ENCODE measurements around the gene RHEX. TPM values are rescaled to one million over a fixed set of nuclear protein-coding genes. Genes with fewer than 3 reads are reported as not detected.

The RHEX gene
- total RNA-seq, 1 donor from 2014 or later = not detected

GRCh38 chr1:206100226-206100815, 47.3 kb downstream of the RHEX start:
- H3K27me3 ChIP-seq = no peaks in the 10 kb centered on the region
- peaks cover 7% of the 10 kb centered on the region for H3K27me3 Mint-ChIP-seq (ENCODE audit: insufficient read depth, low read depth)
- H3K36me3 ChIP-seq = no peaks in the 10 kb centered on the region
- no peak overlapping the region for H3K4me2 ChIP-seq
- H3K9ac ChIP-seq = no peak overlapping the region
- no peak for TF ChIP-seq EZH2 (IDR thresholded peaks at IDR 0.05)
- no peak for TF ChIP-seq CTCF (IDR thresholded peaks at IDR 0.05)
- TF ChIP-seq EZH2phosphoT487 (IDR thresholded peaks at IDR 0.05) = no peak
- no peaks in the 10 kb centered on the region for H3K4me1 ChIP-seq
- H3K4me3 ChIP-seq = no peak overlapping the region
- no peaks in the 10 kb centered on the region for H3K9me3 Mint-ChIP-seq
- no peaks in the 10 kb centered on the region for H3K79me2 ChIP-seq (ENCODE audit: low read depth)
- H3F3A ChIP-seq (ENCODE audit: low read depth) = no peaks in the 10 kb centered on the region
- H4K20me1 ChIP-seq (ENCODE audit: low read depth) = no peaks in the 10 kb centered on the region
- H3K36me3 Mint-ChIP-seq = no peaks in the 10 kb centered on the region
- H3K27ac ChIP-seq = no peak overlapping the region
- no peak for DNase-seq (ENCODE audit: low spot score)
- H2AFZ ChIP-seq (replicated peaks) = no peak overlapping the region
- H3K27ac Mint-ChIP-seq = no peak overlapping the region
- H3K4me1 Mint-ChIP-seq = peaks cover 6% of the 10 kb centered on the region
- H3K4me3 Mint-ChIP-seq = no peak overlapping the region
- H3K9me3 ChIP-seq (ENCODE audit: low read depth) = no peaks in the 10 kb centered on the region

GRCh38 chr1:206101351-206102045, 48.5 kb downstream of the RHEX start:
- H3K4me1 ChIP-seq = no peaks in the 10 kb centered on the region
- H3K27me3 ChIP-seq = no peaks in the 10 kb centered on the region
- H3K9me3 Mint-ChIP-seq = no peaks in the 10 kb centered on the region
- H3K4me1 Mint-ChIP-seq = peaks cover 10% of the 10 kb centered on the region
- H3K27ac ChIP-seq = no peak overlapping the region
- no peaks in the 10 kb centered on the region for H3K36me3 ChIP-seq
- no peaks in the 10 kb centered on the region for H3K79me2 ChIP-seq (ENCODE audit: low read depth)
- H3K9me3 ChIP-seq (ENCODE audit: low read depth) = no peaks in the 10 kb centered on the region
- H3K9ac ChIP-seq = no peak overlapping the region
- H3K4me3 ChIP-seq = no peak overlapping the region
- no peak overlapping the region for H2AFZ ChIP-seq (replicated peaks)
- H3K4me3 Mint-ChIP-seq = no peak overlapping the region
- no peak overlapping the region for H3K4me2 ChIP-seq
- H4K20me1 ChIP-seq (ENCODE audit: low read depth) = no peaks in the 10 kb centered on the region
- no peak overlapping the region for H3K27ac Mint-ChIP-seq
- no peaks in the 10 kb centered on the region for H3F3A ChIP-seq (ENCODE audit: low read depth)
- H3K27me3 Mint-ChIP-seq (ENCODE audit: insufficient read depth, low read depth) = peaks cover 7% of the 10 kb centered on the region
- no peak for TF ChIP-seq EZH2 (IDR thresholded peaks at IDR 0.05)
- TF ChIP-seq CTCF (IDR thresholded peaks at IDR 0.05) = no peak
- no peak for TF ChIP-seq EZH2phosphoT487 (IDR thresholded peaks at IDR 0.05)
- no peaks in the 10 kb centered on the region for H3K36me3 Mint-ChIP-seq
- DNase-seq (ENCODE audit: low spot score) = no peak

- Histone ChIP-seq H3K36me3 (no peaks in the 10 kb centered on the region), H3K4me3 (no peak overlapping the region), H3K9ac (no peak overlapping the region), H3F3A (ENCODE audit: low read depth) (no peaks in the 10 kb centered on the region), H3K4me1 (no peaks in the 10 kb centered on the region), H3K9me3 (ENCODE audit: low read depth) (no peaks in the 10 kb centered on the region), H3K79me2 (ENCODE audit: low read depth) (no peaks in the 10 kb centered on the region), H2AFZ (replicated peaks) (no peak overlapping the region), H3K4me2 (no peak overlapping the region), H3K27ac (no peak overlapping the region), H3K27me3 (no peaks in the 10 kb centered on the region), H4K20me1 (ENCODE audit: low read depth) (no peaks in the 10 kb centered on the region)
- Mint-ChIP-seq H3K9me3 (no peaks in the 10 kb centered on the region), H3K36me3 (no peaks in the 10 kb centered on the region), H3K27me3 (ENCODE audit: insufficient read depth, low read depth) (peaks cover 5% of the 10 kb centered on the region), H3K4me3 (no peak overlapping the region), H3K27ac (no peak overlapping the region), H3K4me1 (peaks cover 13% of the 10 kb centered on the region)
- TF ChIP-seq EZH2 (IDR thresholded peaks at IDR 0.05) (no peak), EZH2phosphoT487 (IDR thresholded peaks at IDR 0.05) (no peak), CTCF (IDR thresholded peaks at IDR 0.05) (no peak)
- no peak for DNase-seq (ENCODE audit: low spot score)
Observed at GRCh38 chr1:206102292-206102936, 49.4 kb downstream of the RHEX start.

Data from neural progenitor cell (in vitro differentiated cells).